ENCODE data around the gene RAB20.

DNA sequence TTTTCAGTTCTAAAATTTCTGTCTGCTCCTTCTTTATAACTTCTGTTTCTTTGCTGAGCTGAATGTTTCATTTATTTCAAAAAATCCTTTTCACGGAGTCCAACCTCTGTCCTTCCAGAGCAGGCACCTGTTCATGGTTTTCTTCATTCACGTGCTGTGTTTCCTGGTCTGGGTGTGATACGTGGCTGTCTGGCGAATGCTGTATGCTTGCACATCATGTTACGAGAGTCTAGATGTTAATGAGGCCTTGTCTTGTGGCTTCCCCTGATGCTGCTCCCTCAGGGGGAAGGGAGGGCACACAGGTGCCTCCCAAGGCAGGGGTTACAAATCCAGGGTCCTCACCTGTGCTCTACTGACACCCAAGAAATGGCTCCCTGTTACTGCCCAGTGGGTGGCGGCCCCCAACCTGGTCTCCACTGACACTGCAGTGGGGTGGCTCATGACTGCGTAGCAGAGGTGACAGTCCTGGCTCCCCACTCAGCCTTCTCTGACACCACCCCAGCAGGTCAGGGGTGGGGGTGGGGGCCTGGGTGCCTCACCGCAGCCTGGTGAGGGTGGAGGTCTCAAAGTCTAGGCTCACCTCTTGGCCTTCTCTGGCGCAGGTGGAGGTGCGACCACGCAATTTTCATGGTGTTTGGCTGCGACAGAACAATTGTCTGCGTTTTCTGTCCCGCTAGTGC is 20.1 kb upstream of the RAB20 start:
- TF ChIP-seq, protein P1, sequence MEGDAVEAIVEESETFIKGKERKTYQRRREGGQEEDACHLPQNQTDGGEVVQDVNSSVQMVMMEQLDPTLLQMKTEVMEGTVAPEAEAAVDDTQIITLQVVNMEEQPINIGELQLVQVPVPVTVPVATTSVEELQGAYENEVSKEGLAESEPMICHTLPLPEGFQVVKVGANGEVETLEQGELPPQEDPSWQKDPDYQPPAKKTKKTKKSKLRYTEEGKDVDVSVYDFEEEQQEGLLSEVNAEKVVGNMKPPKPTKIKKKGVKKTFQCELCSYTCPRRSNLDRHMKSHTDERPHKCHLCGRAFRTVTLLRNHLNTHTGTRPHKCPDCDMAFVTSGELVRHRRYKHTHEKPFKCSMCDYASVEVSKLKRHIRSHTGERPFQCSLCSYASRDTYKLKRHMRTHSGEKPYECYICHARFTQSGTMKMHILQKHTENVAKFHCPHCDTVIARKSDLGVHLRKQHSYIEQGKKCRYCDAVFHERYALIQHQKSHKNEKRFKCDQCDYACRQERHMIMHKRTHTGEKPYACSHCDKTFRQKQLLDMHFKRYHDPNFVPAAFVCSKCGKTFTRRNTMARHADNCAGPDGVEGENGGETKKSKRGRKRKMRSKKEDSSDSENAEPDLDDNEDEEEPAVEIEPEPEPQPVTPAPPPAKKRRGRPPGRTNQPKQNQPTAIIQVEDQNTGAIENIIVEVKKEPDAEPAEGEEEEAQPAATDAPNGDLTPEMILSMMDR (IDR thresholded peaks at IDR 0.05) = no peak
- TF ChIP-seq POLR2A (IDR thresholded peaks at IDR 0.05) = no peak
